ENCODE results near the gene TBC1D14.
A peak's percentile ranks its signal among the peaks of the same experiment; 100 is the strongest.

The TBC1D14 gene

GRCh38 chr4:6986072-6986780 lies 76.6 kb downstream of the TBC1D14 start:
- H3K9me3 ChIP-seq (ENCODE audit: control insufficient read depth in 2 of 2, low read length in 2 of 2), result no peaks in the 10 kb centered on the region
- H3K27me3 ChIP-seq (ENCODE audit: control insufficient read depth in 2 of 2, insufficient read depth in 2 of 2, low read length in 2 of 2), result no peaks in the 10 kb centered on the region
- H3K36me3 ChIP-seq (ENCODE audit: control insufficient read depth in 2 of 2, insufficient read depth in 2 of 2, low read length in 2 of 2), result no peaks in the 10 kb centered on the region
- H3K9ac ChIP-seq (ENCODE audit: low read depth in 1 of 2, low read length in 2 of 2), result peak overlapping the region; percentile 70 to 88
- H3K27ac ChIP-seq (ENCODE audit: low read depth in 2 of 2, low read length in 2 of 2), result peak overlapping the region; percentile 85 to 89
- peaks cover 32 to 35% of the 10 kb centered on the region in 2 donors for H3K4me1 ChIP-seq (ENCODE audit: control insufficient read depth in 2 of 2, insufficient read depth in 2 of 2, low read length in 2 of 2)
- peak overlapping the region; percentile 74 to 91 for H3K4me3 ChIP-seq (ENCODE audit: low read length in 2 of 2)

- H3K27me3 ChIP-seq (ENCODE audit: control insufficient read depth in 2 of 2, insufficient read depth in 2 of 2, low read length in 2 of 2), result no peaks in the 10 kb centered on the region
- no peaks in the 10 kb centered on the region for H3K36me3 ChIP-seq (ENCODE audit: control insufficient read depth in 2 of 2, insufficient read depth in 2 of 2, low read length in 2 of 2)
- H3K9ac ChIP-seq (ENCODE audit: low read depth in 1 of 2, low read length in 2 of 2), result peak overlapping the region; percentile 86 to 88
- H3K27ac ChIP-seq (ENCODE audit: low read depth in 2 of 2, low read length in 2 of 2), result peak overlapping the region; percentile 87 to 89
- H3K4me1 ChIP-seq (ENCODE audit: control insufficient read depth in 2 of 2, insufficient read depth in 2 of 2, low read length in 2 of 2), result peaks cover 32 to 40% of the 10 kb centered on the region in 2 donors
- peak overlapping the region; percentile 91 for H3K4me3 ChIP-seq (ENCODE audit: low read length in 2 of 2)
- no peaks in the 10 kb centered on the region for H3K9me3 ChIP-seq (ENCODE audit: control insufficient read depth in 2 of 2, low read length in 2 of 2)
Observed at GRCh38 chr4:6986781-6987587, 77.4 kb downstream of the TBC1D14 start.

- Histone ChIP-seq H3K4me3 (ENCODE audit: low read length in 2 of 2) (peak overlapping the region; percentile 83 to 91), H3K27me3 (ENCODE audit: control insufficient read depth in 2 of 2, insufficient read depth in 2 of 2, low read length in 2 of 2) (no peaks in the 10 kb centered on the region), H3K9me3 (ENCODE audit: control insufficient read depth in 2 of 2, low read length in 2 of 2) (no peaks in the 10 kb centered on the region), H3K36me3 (ENCODE audit: control insufficient read depth in 2 of 2, insufficient read depth in 2 of 2, low read length in 2 of 2) (no peaks in the 10 kb centered on the region), H3K4me1 (ENCODE audit: control insufficient read depth in 2 of 2, insufficient read depth in 2 of 2, low read length in 2 of 2) (peaks cover 37 to 46% of the 10 kb centered on the region in 2 donors), H3K9ac (ENCODE audit: low read depth in 1 of 2, low read length in 2 of 2) (peak overlapping the region; percentile 74 to 86), H3K27ac (ENCODE audit: low read depth in 2 of 2, low read length in 2 of 2) (peak overlapping the region; percentile 76 to 87)
Observed at GRCh38 chr4:6987588-6987961, 77.9 kb downstream of the TBC1D14 start.

- Histone ChIP-seq H3K27me3 (ENCODE audit: control insufficient read depth in 2 of 2, insufficient read depth in 2 of 2, low read length in 2 of 2) (no peaks in the 10 kb centered on the region), H3K4me3 (ENCODE audit: low read length in 2 of 2) (peak overlapping the region; percentile 83 to 91), H3K27ac (ENCODE audit: low read depth in 2 of 2, low read length in 2 of 2) (peak overlapping the region in 1 of 2 donors; percentile 87), H3K4me1 (ENCODE audit: control insufficient read depth in 2 of 2, insufficient read depth in 2 of 2, low read length in 2 of 2) (peaks cover 43 to 49% of the 10 kb centered on the region in 2 donors), H3K9me3 (ENCODE audit: control insufficient read depth in 2 of 2, low read length in 2 of 2) (no peaks in the 10 kb centered on the region), H3K36me3 (ENCODE audit: control insufficient read depth in 2 of 2, insufficient read depth in 2 of 2, low read length in 2 of 2) (no peaks in the 10 kb centered on the region), H3K9ac (ENCODE audit: low read depth in 1 of 2, low read length in 2 of 2) (peak overlapping the region; percentile 54 to 74)
Observed at GRCh38 chr4:6988016-6988715, 78.5 kb downstream of the TBC1D14 start.

- no peaks in the 10 kb centered on the region for H3K9me3 ChIP-seq (ENCODE audit: control insufficient read depth in 2 of 2, low read length in 2 of 2)
- H3K27ac ChIP-seq (ENCODE audit: low read depth in 2 of 2, low read length in 2 of 2), result no peak overlapping the region
- no peak overlapping the region for H3K4me3 ChIP-seq (ENCODE audit: low read length in 2 of 2)
- H3K9ac ChIP-seq (ENCODE audit: low read depth in 1 of 2, low read length in 2 of 2), result no peak overlapping the region
- no peaks in the 10 kb centered on the region for H3K27me3 ChIP-seq (ENCODE audit: control insufficient read depth in 2 of 2, insufficient read depth in 2 of 2, low read length in 2 of 2)
- H3K36me3 ChIP-seq (ENCODE audit: control insufficient read depth in 2 of 2, insufficient read depth in 2 of 2, low read length in 2 of 2), result peaks cover 3 to 6% of the 10 kb centered on the region in 2 donors
- H3K4me1 ChIP-seq (ENCODE audit: control insufficient read depth in 2 of 2, insufficient read depth in 2 of 2, low read length in 2 of 2), result peaks cover 41 to 52% of the 10 kb centered on the region in 2 donors
Observed at GRCh38 chr4:6989331-6989923, 79.8 kb downstream of the TBC1D14 start.

GRCh38 chr4:6990661-6991060 lies 81.0 kb downstream of the TBC1D14 start:
- Histone ChIP-seq H3K9ac (ENCODE audit: low read depth in 1 of 2, low read length in 2 of 2) (no peak overlapping the region), H3K4me1 (ENCODE audit: control insufficient read depth in 2 of 2, insufficient read depth in 2 of 2, low read length in 2 of 2) (peaks cover 32 to 41% of the 10 kb centered on the region in 2 donors), H3K9me3 (ENCODE audit: control insufficient read depth in 2 of 2, low read length in 2 of 2) (no peaks in the 10 kb centered on the region), H3K36me3 (ENCODE audit: control insufficient read depth in 2 of 2, insufficient read depth in 2 of 2, low read length in 2 of 2) (peaks cover 3 to 13% of the 10 kb centered on the region in 2 donors), H3K4me3 (ENCODE audit: low read length in 2 of 2) (no peak overlapping the region), H3K27me3 (ENCODE audit: control insufficient read depth in 2 of 2, insufficient read depth in 2 of 2, low read length in 2 of 2) (no peaks in the 10 kb centered on the region), H3K27ac (ENCODE audit: low read depth in 2 of 2, low read length in 2 of 2) (no peak overlapping the region)

GRCh38 chr4:6991249-6991648 lies 81.6 kb downstream of the TBC1D14 start:
- H3K27me3 ChIP-seq (ENCODE audit: control insufficient read depth in 2 of 2, insufficient read depth in 2 of 2, low read length in 2 of 2), result no peaks in the 10 kb centered on the region
- H3K9ac ChIP-seq (ENCODE audit: low read depth in 1 of 2, low read length in 2 of 2), result peak overlapping the region in 1 of 2 donors; percentile 32
- peaks cover 5 to 16% of the 10 kb centered on the region in 2 donors for H3K36me3 ChIP-seq (ENCODE audit: control insufficient read depth in 2 of 2, insufficient read depth in 2 of 2, low read length in 2 of 2)
- H3K9me3 ChIP-seq (ENCODE audit: control insufficient read depth in 2 of 2, low read length in 2 of 2), result no peaks in the 10 kb centered on the region
- H3K4me1 ChIP-seq (ENCODE audit: control insufficient read depth in 2 of 2, insufficient read depth in 2 of 2, low read length in 2 of 2), result peaks cover 26 to 36% of the 10 kb centered on the region in 2 donors
- H3K27ac ChIP-seq (ENCODE audit: low read depth in 2 of 2, low read length in 2 of 2), result no peak overlapping the region
- no peak overlapping the region for H3K4me3 ChIP-seq (ENCODE audit: low read length in 2 of 2)

GRCh38 chr4:6991771-6992557 lies 82.3 kb downstream of the TBC1D14 start:
- Histone ChIP-seq H3K4me3 (ENCODE audit: low read length in 2 of 2) (no peak overlapping the region), H3K9me3 (ENCODE audit: control insufficient read depth in 2 of 2, low read length in 2 of 2) (no peaks in the 10 kb centered on the region), H3K4me1 (ENCODE audit: control insufficient read depth in 2 of 2, insufficient read depth in 2 of 2, low read length in 2 of 2) (peaks cover 24 to 35% of the 10 kb centered on the region in 2 donors), H3K27ac (ENCODE audit: low read depth in 2 of 2, low read length in 2 of 2) (peak overlapping the region; percentile 23 to 59), H3K27me3 (ENCODE audit: control insufficient read depth in 2 of 2, insufficient read depth in 2 of 2, low read length in 2 of 2) (no peaks in the 10 kb centered on the region), H3K9ac (ENCODE audit: low read depth in 1 of 2, low read length in 2 of 2) (peak overlapping the region in 1 of 2 donors; percentile 32), H3K36me3 (ENCODE audit: control insufficient read depth in 2 of 2, insufficient read depth in 2 of 2, low read length in 2 of 2) (peaks cover 9 to 24% of the 10 kb centered on the region in 2 donors)

Data from mucosa of rectum (tissue), 2 donors.